HepG2 (cell line): ENCODE data around the gene NAT9. TPM values are rescaled to one million over a fixed set of nuclear protein-coding genes. Genes with fewer than 3 reads are reported as not detected.

Experiments used
- ELF4 ChIP-seq: sonication (generic); formaldehyde crosslinking; IDR thresholded peaks from 2 replicates; pipeline ENCODE4 v1.5.0; 2020; ENCODE audit warnings: missing genetic modification reagents, mild to moderate bottlenecking, moderate library complexity, borderline replicate concordance
- polyA plus RNA-seq, 8 experiments: library from polyadenylated mRNA; depleted of rRNA in 3 of 8; stranded (reverse) in 7 of 8; unstranded in 1 of 8; fragments of >200 nt; fragmentation: Illumina TruSeq in 4 of 8; extraction: Trizol in 4 of 8; gene quantifications; 2 replicates each; pipeline versions ENCODE4 v1.2.1 to v1.2.3, GENCODE V29; 2011 to 2016; ENCODE audit warnings: low read depth in 4 of 8, missing spikeins in 1 of 8, mixed read lengths in 1 of 8; ENCODE audit not compliant: insufficient read depth in 1 of 8
- total RNA-seq, 5 experiments: library from RNA; depleted of rRNA; stranded (reverse); fragments of >200 nt; fragmentation: Illumina TruSeq; extraction: Trizol; gene quantifications; 2 replicates each; pipeline ENCODE4 v1.2.3, GENCODE V29; 2016; ENCODE audit warnings: low read depth in 1 of 5
- TF ChIP-seq, protein P1 (sequence below): sonication (generic); formaldehyde crosslinking; conservative IDR thresholded peaks from 2 replicates; pipeline ENCODE4 v1.4.0; 2020; ENCODE audit warnings: missing genetic modification reagents
- TF ChIP-seq, protein P2 (sequence below), 2 experiments: sonication (generic) in 1 of 2; formaldehyde crosslinking in 1 of 2; IDR thresholded peaks; 2 replicates each; pipeline versions ENCODE4 v1.4.0 to v1.6.1; 2018 to 2020; ENCODE audit warnings: missing genetic modification reagents in 2 of 2, borderline replicate concordance in 1 of 2, low read depth in 1 of 2, mild to moderate bottlenecking in 1 of 2, missing biosample characterization in 1 of 2
- TF ChIP-seq, protein P3 (sequence below): sonication (generic); formaldehyde crosslinking; IDR thresholded peaks from 2 replicates; pipeline ENCODE4 v1.5.0; 2020; ENCODE audit warnings: mild to moderate bottlenecking, missing genetic modification reagents
- TF ChIP-seq, protein P4 (sequence below): sonication (generic); formaldehyde crosslinking; IDR thresholded peaks from 2 replicates; pipeline ENCODE4 v1.5.1; 2020; ENCODE audit warnings: missing genetic modification reagents, mild to moderate bottlenecking, borderline replicate concordance

Gene NAT9
- total and polyA plus RNA-seq, 2 of the 13 experiments (the other 11 are each of a cell fraction or from before 2014, with no cell fraction given) = 39.7 to 44.2 TPM

DNA sequence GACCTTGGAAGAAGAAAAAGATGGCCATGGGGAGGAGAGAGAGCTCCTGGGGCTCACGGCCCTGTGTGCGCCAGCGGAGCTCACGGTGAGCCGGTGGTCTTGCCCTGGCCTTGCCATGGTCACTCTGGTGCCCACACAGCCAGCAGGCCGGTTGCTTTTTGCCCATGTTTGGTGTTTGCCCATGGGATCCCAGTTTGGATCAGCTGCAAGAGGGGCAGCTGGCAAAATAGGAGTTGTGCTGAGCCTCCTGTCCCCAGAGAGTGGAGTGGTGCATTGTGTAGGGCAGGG, 26.2 kb downstream of the NAT9 start (continued):
- TF ChIP-seq, protein P1, sequence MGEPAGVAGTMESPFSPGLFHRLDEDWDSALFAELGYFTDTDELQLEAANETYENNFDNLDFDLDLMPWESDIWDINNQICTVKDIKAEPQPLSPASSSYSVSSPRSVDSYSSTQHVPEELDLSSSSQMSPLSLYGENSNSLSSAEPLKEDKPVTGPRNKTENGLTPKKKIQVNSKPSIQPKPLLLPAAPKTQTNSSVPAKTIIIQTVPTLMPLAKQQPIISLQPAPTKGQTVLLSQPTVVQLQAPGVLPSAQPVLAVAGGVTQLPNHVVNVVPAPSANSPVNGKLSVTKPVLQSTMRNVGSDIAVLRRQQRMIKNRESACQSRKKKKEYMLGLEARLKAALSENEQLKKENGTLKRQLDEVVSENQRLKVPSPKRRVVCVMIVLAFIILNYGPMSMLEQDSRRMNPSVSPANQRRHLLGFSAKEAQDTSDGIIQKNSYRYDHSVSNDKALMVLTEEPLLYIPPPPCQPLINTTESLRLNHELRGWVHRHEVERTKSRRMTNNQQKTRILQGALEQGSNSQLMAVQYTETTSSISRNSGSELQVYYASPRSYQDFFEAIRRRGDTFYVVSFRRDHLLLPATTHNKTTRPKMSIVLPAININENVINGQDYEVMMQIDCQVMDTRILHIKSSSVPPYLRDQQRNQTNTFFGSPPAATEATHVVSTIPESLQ (CRISPR knock-in tag) = 0 out of 2 replicates have a peak, but pooled peaks have one; percentile 0
- TF ChIP-seq, protein P2, sequence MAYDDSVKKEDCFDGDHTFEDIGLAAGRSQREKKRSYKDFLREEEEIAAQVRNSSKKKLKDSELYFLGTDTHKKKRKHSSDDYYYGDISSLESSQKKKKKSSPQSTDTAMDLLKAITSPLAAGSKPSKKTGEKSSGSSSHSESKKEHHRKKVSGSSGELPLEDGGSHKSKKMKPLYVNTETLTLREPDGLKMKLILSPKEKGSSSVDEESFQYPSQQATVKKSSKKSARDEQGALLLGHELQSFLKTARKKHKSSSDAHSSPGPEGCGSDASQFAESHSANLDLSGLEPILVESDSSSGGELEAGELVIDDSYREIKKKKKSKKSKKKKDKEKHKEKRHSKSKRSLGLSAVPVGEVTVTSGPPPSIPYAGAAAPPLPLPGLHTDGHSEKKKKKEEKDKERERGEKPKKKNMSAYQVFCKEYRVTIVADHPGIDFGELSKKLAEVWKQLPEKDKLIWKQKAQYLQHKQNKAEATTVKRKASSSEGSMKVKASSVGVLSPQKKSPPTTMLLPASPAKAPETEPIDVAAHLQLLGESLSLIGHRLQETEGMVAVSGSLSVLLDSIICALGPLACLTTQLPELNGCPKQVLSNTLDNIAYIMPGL (CRISPR knock-in tag; IDR thresholded peaks at IDR 0.05; ENCODE audit: borderline replicate concordance in 1 of 2, low read depth in 1 of 2) = 0 out of 4 replicates have a peak, but pooled peaks of 1 of the 2 experiments have one; percentile 44
- TF ChIP-seq, protein P3, sequence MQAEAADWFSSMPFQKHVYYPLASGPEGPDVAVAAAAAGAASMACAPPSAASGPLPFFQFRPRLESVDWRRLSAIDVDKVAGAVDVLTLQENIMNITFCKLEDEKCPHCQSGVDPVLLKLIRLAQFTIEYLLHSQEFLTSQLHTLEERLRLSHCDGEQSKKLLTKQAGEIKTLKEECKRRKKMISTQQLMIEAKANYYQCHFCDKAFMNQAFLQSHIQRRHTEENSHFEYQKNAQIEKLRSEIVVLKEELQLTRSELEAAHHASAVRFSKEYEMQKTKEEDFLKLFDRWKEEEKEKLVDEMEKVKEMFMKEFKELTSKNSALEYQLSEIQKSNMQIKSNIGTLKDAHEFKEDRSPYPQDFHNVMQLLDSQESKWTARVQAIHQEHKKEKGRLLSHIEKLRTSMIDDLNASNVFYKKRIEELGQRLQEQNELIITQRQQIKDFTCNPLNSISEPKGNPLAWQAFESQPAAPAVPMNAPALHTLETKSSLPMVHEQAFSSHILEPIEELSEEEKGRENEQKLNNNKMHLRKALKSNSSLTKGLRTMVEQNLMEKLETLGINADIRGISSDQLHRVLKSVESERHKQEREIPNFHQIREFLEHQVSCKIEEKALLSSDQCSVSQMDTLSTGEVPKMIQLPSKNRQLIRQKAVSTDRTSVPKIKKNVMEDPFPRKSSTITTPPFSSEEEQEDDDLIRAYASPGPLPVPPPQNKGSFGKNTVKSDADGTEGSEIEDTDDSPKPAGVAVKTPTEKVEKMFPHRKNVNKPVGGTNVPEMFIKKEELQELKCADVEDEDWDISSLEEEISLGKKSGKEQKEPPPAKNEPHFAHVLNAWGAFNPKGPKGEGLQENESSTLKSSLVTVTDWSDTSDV = peak; percentile 93
- TF ChIP-seq, protein P4, sequence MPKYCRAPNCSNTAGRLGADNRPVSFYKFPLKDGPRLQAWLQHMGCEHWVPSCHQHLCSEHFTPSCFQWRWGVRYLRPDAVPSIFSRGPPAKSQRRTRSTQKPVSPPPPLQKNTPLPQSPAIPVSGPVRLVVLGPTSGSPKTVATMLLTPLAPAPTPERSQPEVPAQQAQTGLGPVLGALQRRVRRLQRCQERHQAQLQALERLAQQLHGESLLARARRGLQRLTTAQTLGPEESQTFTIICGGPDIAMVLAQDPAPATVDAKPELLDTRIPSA (CRISPR knock-in tag) = peak; percentile 68; the same call in 1 of the 2 replicates
- 0 out of 2 replicates have a peak, but pooled peaks have one; percentile 22 for TF ChIP-seq ELF4 (CRISPR knock-in tag)
